SU-DHL-6 (cell line): ENCODE data around the gene TAS2R1.

ENCODE experiments used
- CTCF ChIP-seq: fragments of 200-600 bp; sonication (generic); IDR thresholded peaks from one replicate; pipeline ENCODE4 v1.5.1; 2017; ENCODE audit warnings: antibody characterized with exemption, mild to moderate bottlenecking, low read length, moderate library complexity; ENCODE audit not compliant: insufficient read depth, poor library complexity, severe bottlenecking
- EZH2phosphoT487 ChIP-seq: fragments of 200-600 bp; sonication (generic), shearing (Covaris generic); conservative IDR thresholded peaks from 2 replicates; pipeline ENCODE4 v1.6.1; 2018; ENCODE audit warnings: mild to moderate bottlenecking, antibody characterized with exemption, low read length, moderate library complexity, mixed read lengths

GRCh38 chr5:9661316-9662015, 31.3 kb upstream of the TAS2R1 start:
- no peak for TF ChIP-seq CTCF
- no peak for TF ChIP-seq EZH2phosphoT487
